NCI-H524 (cell line): Measurements from ENCODE around the gene PRDM4.

Experiments used
- DNase-seq, 2 experiments: peaks; one replicate each; lab custom pipeline; 2025; lab: John Stamatoyannopoulos, UW

PRDM4 gene

GRCh38 chr12:107685360-107686248, 75.3 kb downstream of the PRDM4 start, which contains the start of gene PWP1:
PWP1 (plus strand) TSS chr12:107685799; CDS start chr12:107685900, 101 bp downstream.
- peak; percentile 89 to 91 for DNase-seq

- peak; percentile 14 to 16 for DNase-seq
Measured at GRCh38 chr12:107684990-107685359, 76.0 kb downstream of the PRDM4 start.

GRCh38 chr12:107684029-107684795, 76.7 kb downstream of the PRDM4 start:
- DNase-seq, result no peak
